Activated CD8-positive, alpha-beta memory T cell treated with anti-CD3 and anti-CD28 coated beads, Interleukin-2, amount 50 U/mL, for 1 hour (primary cell): Measurements from ENCODE around the gene TMEM203.

Experiments
- DNase-seq: peaks from one replicate; pipeline ENCODE4 v3.0.0-alpha.2; 2020; ENCODE audit errors: extremely low read depth

Gene TMEM203

GRCh38 chr9:137178939-137179630 is 26.4 kb downstream of the TMEM203 start:
- DNase-seq = no peak

GRCh38 chr9:137178201-137178938 is 27.1 kb downstream of the TMEM203 start:
- no peak for DNase-seq

- no peak for DNase-seq
Measured at GRCh38 chr9:137176302-137177182, 28.9 kb downstream of the TMEM203 start.

GRCh38 chr9:137175345-137175961 is 30.0 kb downstream of the TMEM203 start:
- no peak for DNase-seq

- no peak for DNase-seq
Measured at GRCh38 chr9:137174722-137175293, 30.6 kb downstream of the TMEM203 start.

GRCh38 chr9:137173796-137174664 is 31.4 kb downstream of the TMEM203 start:
- no peak for DNase-seq

- no peak for DNase-seq
Measured at GRCh38 chr9:137172901-137173795, 32.3 kb downstream of the TMEM203 start.

GRCh38 chr9:137171149-137171900 is 34.1 kb downstream of the TMEM203 start:
- no peak for DNase-seq

GRCh38 chr9:137170486-137171148 is 34.8 kb downstream of the TMEM203 start:
- no peak for DNase-seq

- no peak for DNase-seq
Measured at GRCh38 chr9:137169896-137170358, 35.5 kb downstream of the TMEM203 start, which contains the start of gene LRRC26. TSS of gene LRRC26 (minus strand) at chr9:137170051. CDS start at chr9:137169943, 108 bp downstream.

- DNase-seq = no peak
Measured at GRCh38 chr9:137168904-137169856, 36.3 kb downstream of the TMEM203 start.

GRCh38 chr9:137168573-137168903 is 36.9 kb downstream of the TMEM203 start:
- DNase-seq = no peak

GRCh38 chr9:137167747-137168572 is 37.5 kb downstream of the TMEM203 start:
- no peak for DNase-seq

GRCh38 chr9:137167277-137167746 is 38.1 kb downstream of the TMEM203 start:
- no peak for DNase-seq

- DNase-seq = no peak
Measured at GRCh38 chr9:137166380-137167229, 38.8 kb downstream of the TMEM203 start.
